Measurements from ENCODE around the gene SPPL2B.
A peak's percentile ranks its signal among the peaks of the same experiment; 100 is the strongest.

SPPL2B gene

DNA sequence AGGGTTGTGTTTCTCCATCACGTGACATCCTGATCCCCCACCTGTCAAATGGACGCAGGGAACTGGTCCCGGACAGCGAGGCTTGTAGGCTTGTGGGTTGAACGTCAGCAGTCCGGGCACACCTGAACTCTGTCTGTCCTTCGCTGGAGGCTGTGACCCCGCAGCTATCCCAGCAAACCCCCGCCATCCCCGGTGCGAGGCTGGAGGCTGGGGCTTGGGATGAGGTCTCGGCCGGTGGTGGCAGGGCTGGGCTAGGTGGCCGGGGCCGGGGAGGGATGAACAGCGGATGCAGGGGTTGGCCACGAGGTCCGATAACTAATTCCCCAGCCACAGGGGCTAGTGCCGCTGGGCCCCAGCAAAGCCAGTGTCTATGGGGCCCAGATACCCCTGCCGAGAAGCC lies 8.9 kb upstream of the SPPL2B start:
- in situ Hi-C loops (cut with HindIII; ENCODE audit: low pct_ligation_motif_present, low pct_unique_long_range_greater_than_20kb, low sequenced_read_pairs): no loop called here
- no peak for DNase-seq

DNA sequence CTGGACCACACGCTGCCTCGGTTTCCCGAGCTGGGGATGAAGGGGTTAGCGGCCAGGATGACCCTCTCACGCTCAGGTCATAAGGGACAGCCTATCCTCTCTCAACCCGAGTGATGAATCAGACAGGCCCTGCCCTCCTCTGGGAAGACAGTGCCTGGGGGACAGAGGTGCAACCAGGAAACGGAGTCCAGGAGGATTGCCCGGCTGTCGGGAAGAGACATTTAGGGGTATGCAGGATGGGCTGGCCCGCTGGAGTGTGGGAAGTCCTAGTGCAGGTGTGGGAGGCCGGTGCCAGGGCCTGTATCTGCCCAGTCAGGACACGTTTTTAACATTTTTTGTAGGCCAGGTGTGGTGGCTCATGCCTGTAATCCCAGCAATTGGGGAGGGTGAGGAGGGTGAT lies 8.4 kb upstream of the SPPL2B start:
- DNase-seq: no peak
- in situ Hi-C loops (cut with HindIII; ENCODE audit: low pct_ligation_motif_present, low pct_unique_long_range_greater_than_20kb, low sequenced_read_pairs): no loop called here

DNA sequence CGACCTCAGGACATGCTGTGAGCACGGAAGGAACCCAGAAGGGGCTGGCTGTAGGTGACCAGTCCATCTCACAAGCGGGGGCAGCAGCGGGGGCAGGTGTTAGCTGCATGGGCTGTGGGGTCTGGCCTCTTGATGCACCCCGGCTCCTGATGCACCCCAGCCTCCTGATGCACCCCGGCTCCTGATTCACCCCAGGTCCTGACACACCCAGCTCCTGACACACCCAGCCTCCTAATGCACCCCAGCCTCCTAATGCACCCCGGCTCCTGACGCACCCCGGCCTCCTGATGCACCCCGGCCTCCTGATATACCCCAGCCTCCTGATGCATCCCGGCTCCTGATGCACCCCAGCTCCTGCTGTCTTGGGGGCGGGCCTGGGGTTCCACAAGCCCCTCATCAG lies 7.5 kb upstream of the SPPL2B start:
- DNase-seq: no peak
- in situ Hi-C loops (cut with HindIII; ENCODE audit: low pct_ligation_motif_present, low pct_unique_long_range_greater_than_20kb, low sequenced_read_pairs): no loop called here

DNA sequence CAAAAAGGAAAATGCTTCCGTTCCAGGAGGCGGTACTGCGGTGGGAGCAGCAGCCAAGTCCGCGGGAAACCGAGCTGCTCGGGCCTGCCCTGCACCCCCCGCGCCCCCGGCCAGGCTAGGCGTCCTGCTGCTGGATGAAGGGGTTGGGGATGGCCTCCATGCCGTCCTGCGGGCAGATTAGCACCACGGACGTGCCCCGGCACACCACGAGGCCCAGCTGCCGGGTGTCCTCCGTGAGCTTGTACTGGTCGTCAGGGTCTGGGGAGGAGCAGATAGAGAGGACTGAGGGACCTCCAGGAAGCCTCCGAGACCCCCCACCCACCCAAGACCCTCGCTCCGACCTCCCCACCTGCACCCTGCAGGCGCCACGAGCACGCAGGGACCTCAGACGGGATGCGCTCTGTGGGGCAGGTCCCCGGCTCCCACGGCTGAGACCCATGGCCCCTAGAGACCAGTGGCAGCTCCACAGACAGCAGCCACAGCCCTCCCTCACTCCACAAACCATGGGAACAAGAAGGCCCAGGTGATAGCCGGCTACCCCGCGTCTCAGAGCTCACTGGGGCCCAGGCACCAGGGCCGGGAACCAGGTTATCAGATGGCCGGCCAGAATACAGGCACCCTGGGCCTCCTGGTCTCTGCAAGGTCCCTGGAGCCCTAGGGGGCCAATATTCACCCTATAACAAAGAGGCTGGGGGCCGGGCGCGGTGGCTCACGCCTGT lies 6.8 kb upstream of the SPPL2B start:
- in situ Hi-C loops (cut with HindIII; ENCODE audit: low pct_ligation_motif_present, low pct_unique_long_range_greater_than_20kb, low sequenced_read_pairs): no loop called here
- DNase-seq: no peak

DNA sequence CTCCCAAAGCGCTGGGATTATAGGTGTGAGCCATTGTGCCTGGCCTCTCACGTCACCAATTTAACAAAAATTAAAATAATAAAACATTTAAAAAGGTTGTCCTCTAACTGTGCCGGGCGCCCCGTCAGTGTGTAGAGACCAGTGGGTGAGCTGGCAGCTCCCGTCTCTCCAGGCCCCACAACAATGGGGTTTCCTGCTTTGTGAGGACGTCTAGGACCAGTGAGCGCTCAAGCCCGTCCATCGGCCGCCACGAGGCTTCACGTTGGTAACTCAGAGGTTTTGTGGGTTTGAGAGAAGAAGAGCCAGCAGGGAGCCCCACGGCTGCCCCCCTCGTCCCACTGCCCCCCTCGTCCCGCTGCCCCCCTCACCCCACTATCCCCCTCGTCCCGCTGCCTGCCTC lies 4.8 kb upstream of the SPPL2B start:
- in situ Hi-C loops (cut with HindIII; ENCODE audit: low pct_ligation_motif_present, low pct_unique_long_range_greater_than_20kb, low sequenced_read_pairs): no loop called here
- DNase-seq: no peak

DNA sequence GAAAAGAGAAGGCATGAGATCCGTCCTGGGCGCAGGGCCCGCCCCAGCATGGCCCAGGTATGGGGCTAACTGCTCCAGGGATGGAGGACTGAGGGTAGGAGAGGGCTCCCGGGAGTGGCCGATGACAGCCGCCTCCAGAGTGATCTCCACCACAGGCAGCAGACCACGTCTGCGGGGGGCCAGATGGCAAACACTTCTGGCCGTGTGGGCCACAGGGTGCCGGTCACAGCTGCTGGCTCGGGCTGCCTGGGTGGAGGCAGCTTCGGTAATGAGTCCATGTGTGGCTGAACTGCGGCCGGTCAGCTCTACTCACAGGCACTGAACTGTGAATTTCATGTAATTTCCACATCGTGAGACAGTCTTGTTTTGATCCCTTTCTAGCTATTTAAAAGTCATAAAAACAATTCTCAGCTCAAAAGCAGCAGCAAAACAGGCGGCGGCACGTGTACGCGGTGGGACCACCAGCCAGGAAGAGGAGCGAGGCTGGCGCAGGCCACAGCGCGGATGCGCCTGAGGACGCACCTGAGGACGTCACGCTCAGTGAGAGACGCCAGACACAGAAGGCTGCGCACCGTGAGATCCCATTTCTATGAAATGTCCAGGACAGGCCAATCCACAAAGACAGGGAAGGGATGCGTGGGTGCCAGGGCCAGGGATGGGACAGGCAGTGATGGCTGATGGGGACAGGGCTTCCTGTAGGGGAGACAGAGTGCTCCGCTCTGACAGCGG lies 4.1 kb upstream of the SPPL2B start:
- no peak for DNase-seq
- in situ Hi-C loops (cut with HindIII; ENCODE audit: low pct_ligation_motif_present, low pct_unique_long_range_greater_than_20kb, low sequenced_read_pairs): no loop called here

DNA sequence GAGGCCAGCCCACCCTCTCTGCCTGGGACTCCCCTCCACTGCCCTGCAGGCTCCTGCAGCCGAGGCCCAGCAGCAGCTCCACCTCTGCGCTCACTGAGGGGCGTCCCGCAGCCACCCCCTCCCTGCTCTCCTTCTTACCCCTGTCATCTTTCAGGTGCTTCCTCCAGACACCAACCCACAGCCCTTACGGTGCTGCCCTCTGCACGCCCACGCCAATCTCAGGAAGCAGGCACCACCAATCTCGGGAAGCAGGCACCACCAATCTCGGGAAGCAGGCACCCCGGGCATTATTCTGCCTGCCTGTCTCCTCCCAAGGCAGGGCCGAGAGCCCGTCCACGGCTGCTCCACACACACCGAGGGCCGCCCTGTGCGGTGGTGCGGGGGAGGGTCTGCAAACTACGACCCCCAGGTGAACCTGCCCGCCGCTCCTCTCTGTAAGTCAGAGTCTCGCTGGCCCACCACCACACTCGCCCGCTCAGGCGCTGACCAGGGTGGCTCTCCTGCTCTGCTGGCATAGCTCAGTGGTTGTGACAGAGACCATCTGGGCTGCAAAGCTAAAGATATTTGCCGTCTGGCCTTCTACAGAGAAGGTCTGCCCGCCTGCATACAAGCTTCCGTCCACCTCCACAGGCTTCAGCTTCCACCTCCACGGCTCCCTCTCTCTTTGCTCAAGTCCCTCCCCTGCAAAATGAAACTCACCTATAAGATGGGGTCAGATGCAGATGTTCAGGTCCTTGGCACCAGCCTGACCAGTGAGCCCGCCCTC lies 3.0 kb upstream of the SPPL2B start:
- no peak for DNase-seq
- in situ Hi-C loops (cut with HindIII; ENCODE audit: low pct_ligation_motif_present, low pct_unique_long_range_greater_than_20kb, low sequenced_read_pairs): no loop called here

DNA sequence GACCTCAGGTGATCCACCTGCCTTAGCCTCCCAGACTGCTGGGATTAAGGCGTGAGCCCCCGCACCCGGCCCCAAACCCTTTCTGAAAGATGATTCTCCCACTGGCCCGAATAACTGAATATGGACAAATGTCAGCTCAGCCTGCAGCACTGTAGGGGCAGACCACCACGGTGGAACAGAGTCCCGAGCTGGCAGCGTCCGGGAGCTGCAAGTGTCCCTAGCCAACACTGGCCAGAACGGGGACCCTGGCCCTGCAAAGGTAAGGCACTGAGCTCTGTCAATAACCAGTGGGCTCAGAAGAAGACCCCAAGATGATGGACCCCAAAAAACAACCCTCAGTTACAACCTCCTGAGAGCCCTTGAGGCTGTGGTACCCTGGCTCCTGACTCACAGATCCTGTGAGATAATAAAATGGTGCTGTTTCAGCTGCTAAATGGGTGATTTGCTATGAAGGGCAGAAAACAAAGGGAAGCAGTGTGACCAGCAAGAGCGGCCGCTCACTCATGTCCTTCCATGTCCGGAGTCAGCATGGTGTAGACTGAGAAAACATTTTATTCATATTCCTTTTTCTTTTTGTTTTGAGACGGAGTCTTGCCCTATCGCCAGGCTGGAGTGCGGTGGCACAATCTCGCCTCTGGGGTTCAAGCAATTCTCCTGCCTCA lies 1.7 kb upstream of the SPPL2B start:
- in situ Hi-C loops (cut with HindIII; ENCODE audit: low pct_ligation_motif_present, low pct_unique_long_range_greater_than_20kb, low sequenced_read_pairs): no loop called here
- no peak for DNase-seq

DNA sequence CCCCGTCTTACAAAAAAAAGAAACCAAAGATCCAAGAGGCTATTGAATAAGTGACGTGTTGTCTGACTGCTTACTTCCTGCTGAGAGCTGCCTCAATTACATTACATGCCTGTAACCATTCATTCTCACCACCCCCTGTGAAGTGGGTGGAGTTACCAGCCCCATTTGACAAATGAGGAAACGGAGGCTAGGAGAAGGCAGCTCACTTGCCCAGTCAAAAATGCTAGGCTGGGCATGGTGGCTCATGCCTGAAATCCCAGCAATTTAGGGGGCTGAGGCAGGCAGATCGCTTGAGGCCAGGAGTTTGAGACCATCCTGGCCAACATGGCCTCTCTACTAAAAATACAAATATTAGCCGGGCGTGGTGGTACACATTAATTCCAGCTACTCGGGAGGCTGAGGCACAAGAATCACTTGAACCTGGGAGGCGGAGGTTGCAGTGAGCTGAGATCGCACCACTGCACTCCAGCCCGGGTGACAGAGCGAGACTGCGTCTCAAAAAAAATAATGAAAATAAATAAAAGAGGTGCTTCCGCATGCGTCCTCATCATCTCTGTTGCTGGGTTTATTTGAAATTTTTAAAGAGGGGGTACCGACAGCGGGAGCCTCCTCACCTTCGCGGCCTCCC lies 597 bp upstream of the SPPL2B start:
- in situ Hi-C loops (cut with HindIII; ENCODE audit: low pct_ligation_motif_present, low pct_unique_long_range_greater_than_20kb, low sequenced_read_pairs): no loop called here
- DNase-seq: peak; percentile 65

DNA sequence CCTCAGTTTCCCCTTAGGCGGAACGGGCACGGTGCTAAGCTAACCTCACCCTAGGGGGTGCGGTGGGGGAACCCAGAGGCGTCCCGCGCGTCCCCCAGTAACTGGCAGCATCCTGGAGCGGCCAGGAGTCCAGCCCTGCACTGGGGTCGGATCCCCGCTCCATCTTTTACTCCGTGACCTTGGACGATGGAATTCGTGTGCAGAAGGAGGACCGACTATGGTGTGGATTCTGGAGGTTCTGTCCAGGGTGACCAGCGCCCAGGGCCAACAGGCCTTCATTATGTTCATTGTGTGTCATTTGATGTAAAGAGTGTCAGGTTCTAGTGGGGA lies 630 bp downstream of the SPPL2B start:
- in situ Hi-C loops (cut with HindIII; ENCODE audit: low pct_ligation_motif_present, low pct_unique_long_range_greater_than_20kb, low sequenced_read_pairs): no loop called here
- no peak for DNase-seq

DNA sequence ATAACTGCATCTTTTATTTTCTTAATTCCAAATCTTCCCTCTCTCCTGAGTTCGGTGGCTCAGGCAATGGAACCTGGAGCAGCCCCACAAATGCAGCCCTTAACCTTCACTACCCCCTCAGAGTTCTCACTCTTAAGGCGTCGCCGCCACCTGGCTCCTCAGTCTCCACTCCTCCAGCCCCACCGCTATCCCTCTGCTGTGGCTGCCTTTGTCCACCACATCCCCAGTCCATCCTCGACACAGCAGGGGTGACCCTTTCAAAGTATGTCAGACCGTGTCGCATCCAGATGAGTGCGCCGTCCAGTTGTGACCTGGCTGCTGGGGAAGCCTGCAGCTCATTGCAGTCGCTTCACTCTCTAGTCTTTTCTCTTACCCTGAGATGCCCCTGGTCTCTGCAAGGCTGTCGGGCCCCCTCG lies 1.0 kb downstream of the SPPL2B start:
- in situ Hi-C loops (cut with HindIII; ENCODE audit: low pct_ligation_motif_present, low pct_unique_long_range_greater_than_20kb, low sequenced_read_pairs): no loop called here
- DNase-seq: no peak

DNA sequence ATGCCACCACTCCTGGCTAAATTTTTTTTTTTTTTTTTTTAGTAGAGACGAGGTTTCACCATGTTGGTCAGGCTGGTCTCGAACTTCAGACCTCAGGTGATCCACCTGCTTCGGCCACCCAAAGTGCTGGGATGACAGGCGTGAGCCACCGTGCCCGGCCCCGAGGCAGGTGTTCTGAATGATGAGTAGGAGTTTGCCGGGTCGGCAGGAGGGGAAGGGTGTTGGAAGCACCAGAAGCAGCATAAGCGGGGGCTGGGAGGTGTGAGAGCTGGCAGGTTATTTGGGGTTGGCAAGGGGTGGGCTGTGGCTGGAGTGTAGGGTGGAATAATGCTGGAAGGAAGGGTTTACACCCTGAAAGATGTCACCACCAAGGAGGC lies 1.8 kb downstream of the SPPL2B start:
- in situ Hi-C loops (cut with HindIII; ENCODE audit: low pct_ligation_motif_present, low pct_unique_long_range_greater_than_20kb, low sequenced_read_pairs): no loop called here
- no peak for DNase-seq

DNA sequence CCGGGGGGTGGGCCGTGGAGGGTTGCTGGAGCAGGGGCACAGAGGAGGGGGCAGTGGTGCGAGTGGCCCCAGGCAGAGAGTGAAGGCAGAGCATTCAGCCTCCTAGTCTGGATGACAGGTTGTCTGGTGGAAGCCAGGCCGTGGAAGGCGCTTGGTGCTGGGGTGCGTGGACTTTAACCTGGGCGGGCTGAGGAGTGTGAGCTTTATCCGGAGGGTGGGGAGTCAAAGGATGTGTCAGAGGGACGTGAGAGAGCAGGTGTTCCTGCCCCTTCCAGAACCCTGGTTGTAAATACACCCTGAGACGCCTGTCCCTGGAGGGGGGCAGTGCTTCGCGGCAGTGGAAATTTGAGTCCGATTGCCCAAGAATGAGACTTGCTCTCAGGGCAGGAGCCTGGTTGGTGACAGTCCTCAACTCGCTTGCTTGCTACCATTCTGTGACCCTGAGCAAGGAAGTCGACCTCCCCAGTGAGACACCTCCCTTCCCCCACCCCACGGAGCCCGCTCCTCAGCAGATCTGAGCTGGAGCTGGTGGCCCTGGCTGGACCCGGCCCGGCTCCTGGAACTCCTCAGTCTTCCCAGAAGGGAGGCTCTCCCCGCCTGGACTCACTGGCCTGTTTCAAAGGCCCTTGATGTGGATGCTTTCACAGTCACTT lies 2.3 kb downstream of the SPPL2B start:
- in situ Hi-C loops (cut with HindIII; ENCODE audit: low pct_ligation_motif_present, low pct_unique_long_range_greater_than_20kb, low sequenced_read_pairs): no loop called here
- DNase-seq: no peak

DNA sequence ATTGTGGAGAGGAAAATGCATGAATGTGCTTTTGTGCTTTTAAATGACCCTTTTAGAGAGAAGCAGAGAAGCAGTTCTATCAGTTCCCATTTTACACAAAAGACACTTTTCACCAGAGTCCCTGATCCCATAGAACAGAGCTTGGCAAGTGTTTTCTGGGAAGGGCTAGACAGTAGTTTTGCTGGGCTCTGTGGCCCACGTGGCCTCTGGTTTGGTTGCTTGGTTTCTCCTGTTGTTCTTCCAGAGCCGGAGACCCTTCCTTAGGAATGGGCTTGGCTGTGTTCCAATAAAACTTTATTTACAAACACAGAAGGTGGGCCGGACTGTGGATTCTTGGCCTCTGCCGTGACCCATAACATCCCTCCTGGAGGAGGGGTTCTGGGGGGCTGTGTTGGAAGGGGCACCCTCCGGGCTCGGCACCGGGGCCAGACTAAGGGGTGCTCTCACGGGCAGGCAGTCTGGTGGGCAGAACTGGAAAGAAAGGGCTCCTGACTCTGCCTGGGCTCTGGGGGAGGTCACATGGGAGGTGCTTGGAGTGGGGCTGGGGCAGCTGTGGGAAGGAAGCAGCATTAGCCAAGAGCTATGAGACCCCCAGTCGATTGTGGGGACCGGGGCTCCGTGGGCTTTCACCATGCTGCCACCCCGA lies 3.2 kb downstream of the SPPL2B start:
- in situ Hi-C loops (cut with HindIII; ENCODE audit: low pct_ligation_motif_present, low pct_unique_long_range_greater_than_20kb, low sequenced_read_pairs): no loop called here
- DNase-seq: no peak

DNA sequence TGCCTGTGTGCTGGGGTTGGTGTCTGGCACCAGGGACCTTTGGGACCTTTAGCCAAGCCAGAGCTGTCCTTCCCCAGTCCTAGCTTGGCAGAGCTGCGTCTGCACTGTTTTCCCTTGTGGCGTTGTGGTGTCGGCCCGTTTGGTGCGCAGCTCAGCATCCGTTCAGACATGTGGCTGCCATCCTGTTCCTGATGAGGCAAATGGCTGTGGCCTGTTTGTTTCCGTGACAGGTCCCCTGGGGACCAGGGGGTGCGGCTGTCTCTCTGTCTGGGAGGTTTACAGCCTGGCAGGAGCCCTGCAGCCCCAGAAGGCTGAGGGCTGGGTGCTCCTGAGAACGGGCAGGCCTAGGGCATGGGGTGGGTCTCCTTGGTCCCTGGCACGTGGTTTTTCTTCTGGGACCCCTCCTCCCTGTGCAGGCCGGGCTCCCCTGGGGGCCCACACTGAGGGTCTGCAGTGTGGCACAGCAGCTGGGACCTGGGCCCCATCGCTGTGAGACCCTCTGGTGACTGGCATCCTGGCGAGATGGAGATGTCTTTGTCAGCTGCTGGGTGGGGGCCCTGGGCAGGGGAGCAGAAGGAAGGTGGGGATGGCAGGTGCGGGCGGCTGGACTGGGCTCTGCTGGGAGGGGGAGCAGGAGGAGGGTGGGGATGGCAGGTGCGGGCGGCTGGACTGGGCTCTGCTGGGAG lies 4.0 kb downstream of the SPPL2B start:
- DNase-seq: no peak
- in situ Hi-C loops (cut with HindIII; ENCODE audit: low pct_ligation_motif_present, low pct_unique_long_range_greater_than_20kb, low sequenced_read_pairs): no loop called here

DNA sequence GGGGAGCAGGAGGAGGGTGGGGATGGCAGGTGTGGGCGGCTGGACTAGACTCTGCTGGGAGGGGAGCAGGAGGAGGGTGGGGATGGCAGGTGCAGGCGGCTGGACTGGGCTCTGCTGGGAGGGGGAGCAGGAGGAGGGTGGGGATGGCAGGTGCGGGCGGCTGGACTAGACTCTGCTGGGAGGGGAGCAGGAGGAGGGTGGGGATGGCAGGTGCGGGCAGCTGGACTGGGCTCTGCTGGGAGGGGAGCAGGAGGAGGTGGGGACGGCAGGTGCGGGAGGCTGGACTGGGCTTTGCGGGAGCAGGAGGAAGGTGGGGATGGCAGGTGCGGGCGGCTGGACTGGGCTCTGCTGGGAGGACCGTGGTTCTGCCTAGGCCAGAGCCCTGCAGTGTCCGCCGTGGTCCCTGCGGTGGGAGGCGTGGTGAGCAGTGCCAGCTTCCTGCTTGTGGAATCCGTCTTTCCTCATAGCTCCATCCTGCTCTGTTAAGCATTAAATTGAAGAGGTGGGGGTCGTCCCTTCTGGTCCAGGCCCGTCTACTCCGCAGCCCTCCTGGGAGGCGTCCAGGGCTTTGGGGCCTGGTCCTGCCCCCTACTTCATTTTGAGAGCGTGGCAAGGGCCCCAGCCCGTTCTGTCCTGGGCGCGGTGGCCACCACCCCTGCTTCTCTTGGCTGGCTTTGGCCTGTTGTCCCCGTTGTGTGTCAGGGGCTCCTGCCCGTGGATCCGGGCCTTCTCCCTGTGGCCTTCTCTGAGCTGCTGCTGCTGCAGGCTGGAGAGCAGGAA lies 4.7 kb downstream of the SPPL2B start:
- in situ Hi-C loops (cut with HindIII; ENCODE audit: low pct_ligation_motif_present, low pct_unique_long_range_greater_than_20kb, low sequenced_read_pairs): no loop called here
- no peak for DNase-seq

DNA sequence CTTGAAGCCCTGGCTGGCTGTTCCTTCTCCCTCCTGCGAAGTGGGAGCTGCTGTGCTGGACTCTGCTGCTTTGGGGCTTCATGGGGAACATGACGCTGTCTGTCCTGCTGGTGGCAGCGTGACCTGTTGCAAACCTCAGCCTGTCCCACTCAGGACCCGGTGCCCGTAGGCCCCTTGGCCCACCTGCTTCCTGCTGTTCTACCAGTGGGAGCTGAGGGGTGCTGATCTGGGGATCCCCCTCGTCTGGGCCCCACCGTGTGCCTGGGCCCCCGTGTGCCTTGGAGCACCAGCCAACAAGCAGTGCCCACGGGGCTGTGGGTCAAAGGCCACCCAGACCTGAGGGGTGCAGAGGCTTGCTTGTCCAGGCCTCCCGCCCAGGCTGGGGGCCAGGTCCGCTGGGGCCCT lies 5.3 kb downstream of the SPPL2B start:
- in situ Hi-C loops (cut with HindIII; ENCODE audit: low pct_ligation_motif_present, low pct_unique_long_range_greater_than_20kb, low sequenced_read_pairs): no loop called here
- DNase-seq: no peak

All from ACHN (cell line).